Spleen (tissue), 11 donors: ENCODE data around the gene PDLIM5. TPM values are rescaled to one million over a fixed set of nuclear protein-coding genes. Genes with fewer than 3 reads are reported as not detected.

Source experiments
- DNase-seq: peaks from one replicate; pipeline ENCODE4 v3.0.0-alpha.2; 2020
- H3K27ac ChIP-seq, 8 donors: fragments of 200-600 bp; sonication (generic) in 7 of 8; 1 replicate in 4 of 8; 2 replicates in 4 of 8; pipeline versions ENCODE4 v1.5.0 to v1.8.0; 2016 to 2021; ENCODE audit warnings: inconsistent platforms in 4 of 8, mild to moderate bottlenecking in 4 of 8, moderate library complexity in 1 of 8
- H3K27me3 ChIP-seq, 7 donors: fragments of 200-600 bp; sonication (generic) in 6 of 7; replicated peaks in 1 of 7; 1 replicate in 4 of 7; 2 replicates in 3 of 7; pipeline versions ENCODE4 v1.5.0 to v1.8.0; 2016 to 2021; ENCODE audit warnings: inconsistent platforms in 3 of 7, mild to moderate bottlenecking in 1 of 7
- H3K36me3 ChIP-seq, 6 donors: fragments of 200-600 bp; sonication (generic) in 5 of 6; 1 replicate in 4 of 6; 2 replicates in 2 of 6; pipeline versions ENCODE4 v1.5.0 to v1.8.0; 2016 to 2021; ENCODE audit warnings: inconsistent platforms in 2 of 6
- H3K4me1 ChIP-seq, 6 donors: fragments of 200-600 bp; sonication (generic) in 5 of 6; 1 replicate in 3 of 6; 2 replicates in 3 of 6; pipeline versions ENCODE4 v1.5.0 to v1.8.0; 2016 to 2021; ENCODE audit warnings: inconsistent platforms in 3 of 6
- H3K4me3 ChIP-seq, 8 donors: fragments of 200-600 bp; sonication (generic) in 7 of 8; 1 replicate in 4 of 8; 2 replicates in 4 of 8; pipeline versions ENCODE4 v1.5.0 to v1.8.0; 2016 to 2021; ENCODE audit warnings: inconsistent platforms in 4 of 8, mild to moderate bottlenecking in 4 of 8, moderate library complexity in 2 of 8
- H3K9me3 ChIP-seq, 8 donors: fragments of 200-600 bp; sonication (generic) in 7 of 8; 1 replicate in 4 of 8; 2 replicates in 4 of 8; pipeline versions ENCODE4 v1.5.0 to v1.8.0; 2016 to 2021; ENCODE audit warnings: inconsistent platforms in 4 of 8
- CTCF ChIP-seq, 11 experiments: fragments of 200-600 bp in 7 of 11; fragments of 450-650 bp in 4 of 11; sonication (generic) in 4 of 11; IDR thresholded peaks in 8 of 11; conservative IDR thresholded peaks in 3 of 11; 1 replicate in 7 of 11; 2 replicates in 4 of 11; pipeline versions ENCODE4 v1.4.0 to v1.8.0; 2016 to 2021; ENCODE audit warnings: antibody characterized with exemption in 11 of 11, inconsistent platforms in 4 of 11, mild to moderate bottlenecking in 1 of 11
- POLR2A ChIP-seq, 3 donors: fragments of 450-650 bp; IDR thresholded peaks; one replicate each; pipeline ENCODE4 v1.5.1; 2017; ENCODE audit warnings: antibody characterized with exemption in 3 of 3, mild to moderate bottlenecking in 1 of 3
- POLR2AphosphoS5 ChIP-seq, 3 donors: sonication (generic); formaldehyde crosslinking; IDR thresholded peaks; one replicate each; pipeline ENCODE4 v1.5.1; 2017; ENCODE audit warnings: antibody characterized with exemption in 3 of 3
- WGBS, 5 donors: extraction: QIAGEN DNeasy Blood & Tissue Kit in 3 of 5; methylation state at CpG; one replicate each; pipeline versions ENCODE4 v1.1.5 to v1.1.7; 2013 to 2018; 5-methylcytosine and 5-hydroxymethylcytosine counted together
- intact Hi-C: fragments of 100-400 bp; cut with DNase I; formaldehyde crosslinking; loops from one replicate; pipeline ENCODE4 v1.15.0; 2023; ENCODE audit warnings: low total_unique reads
- polyA plus RNA-seq, 3 donors: library from polyadenylated mRNA; stranded (reverse); fragments of 200-250 nt; gene quantifications; one replicate each; pipeline ENCODE4 v1.2.1, GENCODE V29; 2013
- total RNA-seq, 7 donors: library from RNA; depleted of rRNA in 3 of 7; stranded (reverse); fragments of >200 nt in 3 of 7; fragmentation: NEBNext Ultra II Directional in 4 of 7; extraction: Animal tissue kit (Norgen Biotek cat#: 25700) in 4 of 7; gene quantifications; one replicate each; pipeline versions ENCODE4 v1.1.0 to v1.2.1, GENCODE V29; 2016 to 2021
- donor health status: healthy with polysubstance abuse.
- donor health status: DM: no; HTN: no; CAD: no; lungs with moderate emphysema.
- donor health status: DM: no; HTN: no; CAD: no.
- donor health status: Bipolar disorder and iron deficiency.
- donor health status: healthy.
- donor health status: DM: no; HTN: no; CAD: no.
- donor health status: DM: yes; HTN: yes; CAD: no.

Gene PDLIM5
- total and polyA plus RNA-seq, 10 donors = 9.4 to 182 (median 74.9) TPM

GRCh38 chr4:94591289-94591688 is 139.5 kb downstream of the PDLIM5 start:
- DNase-seq = no peak
- no peak overlapping the region for H3K4me3 ChIP-seq
- H3K36me3 ChIP-seq = peaks cover 0 to 41% (median 2%) of the 10 kb centered on the region in 6 donors
- no peak overlapping the region for H3K27ac ChIP-seq
- H3K4me1 ChIP-seq = peaks cover 0 to 9% (median 3%) of the 10 kb centered on the region in 6 donors
- intact Hi-C loops = loop anchor here (10.0 kb wide), 1 partner anchor 286 kb away; no protein-coding TSS in a partner anchor
- WGBS, 5 donors = 92 to 100% (median 96%) methylated on average over 2 of the region's 2 CpGs
- H3K9me3 ChIP-seq = no peaks in the 10 kb centered on the region
- TF ChIP-seq CTCF (IDR thresholded peaks at IDR 0.05 in 8 of 11, conservative IDR thresholded peaks at IDR 0.05 in 3 of 11) (no peak), POLR2A (IDR thresholded peaks at IDR 0.05) (no peak), POLR2AphosphoS5 (IDR thresholded peaks at IDR 0.05) (no peak)
- no peaks in the 10 kb centered on the region for H3K27me3 ChIP-seq

- H3K27me3 ChIP-seq = no peaks in the 10 kb centered on the region
- no peak overlapping the region for H3K27ac ChIP-seq
- no peak for TF ChIP-seq POLR2A (IDR thresholded peaks at IDR 0.05)
- no peak for TF ChIP-seq CTCF (IDR thresholded peaks at IDR 0.05 in 8 of 11, conservative IDR thresholded peaks at IDR 0.05 in 3 of 11)
- no peak for TF ChIP-seq POLR2AphosphoS5 (IDR thresholded peaks at IDR 0.05)
- no peaks in the 10 kb centered on the region for H3K9me3 ChIP-seq
- intact Hi-C loops = loop anchor here (5.0 to 10.0 kb wide), 2 partner anchors 188 to 290 kb away; no protein-coding TSS in a partner anchor
- no peak overlapping the region for H3K4me3 ChIP-seq
- DNase-seq = no peak
- peaks cover 0 to 22% (median 0%) of the 10 kb centered on the region in 6 donors for H3K36me3 ChIP-seq
- 73 to 84% (median 74%) methylated on average over 1 of the region's 1 CpG for WGBS, 5 donors
- H3K4me1 ChIP-seq = peaks cover 0 to 9% (median 3%) of the 10 kb centered on the region in 6 donors
Measured at GRCh38 chr4:94595013-94595412, 143.3 kb downstream of the PDLIM5 start.

GRCh38 chr4:94595880-94596483 is 144.2 kb downstream of the PDLIM5 start:
- Histone ChIP-seq H3K27ac (no peak overlapping the region), H3K4me3 (no peak overlapping the region), H3K27me3 (no peaks in the 10 kb centered on the region), H3K9me3 (no peaks in the 10 kb centered on the region), H3K36me3 (peaks cover 0 to 22% (median 0%) of the 10 kb centered on the region in 6 donors), H3K4me1 (peaks cover 0 to 9% (median 3%) of the 10 kb centered on the region in 6 donors)
- DNase-seq = no peak
- WGBS, 5 donors = 48 to 58% (median 55%) methylated on average over 5 of the region's 5 CpGs
- intact Hi-C loops = loop anchor here (5.0 to 10.0 kb wide), 2 partner anchors 189 to 291 kb away; no protein-coding TSS in a partner anchor
- TF ChIP-seq POLR2A (IDR thresholded peaks at IDR 0.05) (no peak), CTCF (IDR thresholded peaks at IDR 0.05 in 8 of 11, conservative IDR thresholded peaks at IDR 0.05 in 3 of 11) (peak in 10 of 11 experiments; percentile 34 to 75 (median 62))

GRCh38 chr4:94598758-94599157 is 147.0 kb downstream of the PDLIM5 start:
- H3K27ac ChIP-seq = no peak overlapping the region
- H3K9me3 ChIP-seq = no peaks in the 10 kb centered on the region
- TF ChIP-seq CTCF (IDR thresholded peaks at IDR 0.05 in 8 of 11, conservative IDR thresholded peaks at IDR 0.05 in 3 of 11) (no peak), POLR2AphosphoS5 (IDR thresholded peaks at IDR 0.05) (no peak), POLR2A (IDR thresholded peaks at IDR 0.05) (no peak)
- WGBS, 5 donors = 88 to 100% (median 91%) methylated on average over 1 of the region's 1 CpG
- H3K36me3 ChIP-seq = peaks cover 0 to 9% (median 0%) of the 10 kb centered on the region in 6 donors
- no peak overlapping the region for H3K4me3 ChIP-seq
- H3K4me1 ChIP-seq = peaks cover 0 to 9% (median 3%) of the 10 kb centered on the region in 6 donors
- DNase-seq = no peak
- no peaks in the 10 kb centered on the region for H3K27me3 ChIP-seq
- intact Hi-C loops = loop anchor here (5.0 to 10.0 kb wide), 2 partner anchors 191 to 294 kb away; no protein-coding TSS in a partner anchor
